Measurements from ENCODE around the gene TRUB1. TPM values are rescaled to one million over a fixed set of nuclear protein-coding genes. Genes with fewer than 3 reads are reported as not detected.
"Not testable (repeated sequence)": the region's sequence is repeated elsewhere in the genome, so short reads cannot be mapped to it uniquely, and the experiment has no call there.

Gene TRUB1
- total RNA-seq, result 13.6 TPM

GRCh38 chr10:114937962-114938855, at the start of gene TRUB1:
Gene TRUB1 (plus strand): TSS chr10:114938195. CDS start chr10:114938254, 59 bp downstream.
- peak; percentile 99 for ATAC-seq

DNA sequence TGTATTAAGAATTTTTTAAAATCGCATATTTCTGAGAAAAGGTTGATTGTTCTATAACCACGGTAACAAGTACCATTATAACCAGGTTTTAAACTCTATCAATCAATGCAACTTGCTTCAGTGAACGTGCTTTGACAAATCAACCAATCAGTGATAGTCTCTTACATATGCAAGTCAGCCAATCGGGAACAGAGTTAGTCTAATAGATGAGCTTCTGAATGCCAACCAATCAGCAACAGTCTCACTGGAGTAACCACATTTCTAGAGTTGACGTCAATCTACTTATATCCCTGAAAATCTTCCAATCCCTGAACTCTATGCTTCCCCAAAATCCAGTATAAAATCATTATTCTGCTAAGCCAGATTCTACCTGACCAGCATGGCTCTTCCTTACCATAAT, 44.7 kb upstream of the TRUB1 start:
- no peak for ATAC-seq

DNA sequence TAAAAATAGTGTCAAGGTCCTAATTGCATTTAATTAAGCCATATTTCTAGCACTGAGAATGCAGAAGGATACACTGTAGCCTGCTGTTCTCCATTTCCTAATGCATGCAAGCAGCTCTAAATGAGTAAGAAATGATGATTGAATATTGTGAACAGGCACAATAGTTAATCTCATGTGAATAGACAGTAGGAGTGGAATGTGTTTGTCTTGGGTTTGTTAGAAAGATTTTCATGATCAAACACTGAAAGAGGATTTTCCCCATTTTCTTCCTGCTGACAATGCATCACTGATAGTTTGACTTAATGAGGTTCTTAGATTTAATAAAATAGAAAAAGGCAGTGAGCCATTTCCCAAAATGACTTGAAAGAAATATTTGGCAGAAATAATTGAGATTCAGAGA, 43.1 kb upstream of the TRUB1 start:
- peak; percentile 47 for ATAC-seq

GRCh38 chr10:114897011-114897410, 41.0 kb upstream of the TRUB1 start:
- ATAC-seq, result not testable (repeated sequence)

DNA sequence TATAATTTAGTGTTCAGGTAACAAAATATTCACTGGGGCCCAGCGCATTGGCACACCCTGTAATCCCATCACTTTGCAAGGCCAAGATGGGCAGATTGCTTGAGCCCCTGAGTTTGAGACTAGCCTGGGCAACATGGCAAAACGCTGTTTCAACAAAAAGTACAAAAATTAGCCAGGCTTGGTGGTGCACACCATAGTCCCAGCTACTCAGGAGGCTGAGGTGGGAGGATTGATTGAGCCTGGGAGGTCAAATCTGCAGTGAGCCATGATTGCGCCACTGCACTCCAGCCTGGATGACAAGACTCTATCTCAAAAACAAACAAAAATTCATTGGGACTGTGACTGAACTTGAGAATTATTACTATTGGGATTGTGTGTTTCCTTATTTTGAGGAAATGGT, 40.4 kb upstream of the TRUB1 start:
- no peak for ATAC-seq

- ATAC-seq, result no peak
Observed at GRCh38 chr10:114899982-114900381, 38.0 kb upstream of the TRUB1 start.

DNA sequence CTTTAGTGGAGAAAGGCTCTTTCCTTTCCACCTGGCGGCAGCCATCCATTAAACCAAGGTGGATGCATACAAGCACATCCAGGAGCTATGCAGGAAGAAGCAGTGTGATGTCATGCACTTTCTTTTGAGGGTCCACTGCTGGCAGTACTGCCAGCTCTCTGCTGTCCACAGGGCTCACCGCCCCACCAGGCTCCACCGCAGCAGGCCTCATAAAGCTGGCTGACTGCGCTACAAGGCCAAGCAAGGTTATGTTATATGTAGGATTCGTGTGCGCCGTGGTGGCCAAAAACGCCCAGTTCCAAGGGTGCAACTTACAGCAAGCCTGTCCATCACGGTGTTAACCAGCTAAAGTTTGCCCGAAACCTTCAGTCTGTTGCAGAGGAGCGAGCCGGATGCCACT, 37.3 kb upstream of the TRUB1 start:
- no peak for ATAC-seq

DNA sequence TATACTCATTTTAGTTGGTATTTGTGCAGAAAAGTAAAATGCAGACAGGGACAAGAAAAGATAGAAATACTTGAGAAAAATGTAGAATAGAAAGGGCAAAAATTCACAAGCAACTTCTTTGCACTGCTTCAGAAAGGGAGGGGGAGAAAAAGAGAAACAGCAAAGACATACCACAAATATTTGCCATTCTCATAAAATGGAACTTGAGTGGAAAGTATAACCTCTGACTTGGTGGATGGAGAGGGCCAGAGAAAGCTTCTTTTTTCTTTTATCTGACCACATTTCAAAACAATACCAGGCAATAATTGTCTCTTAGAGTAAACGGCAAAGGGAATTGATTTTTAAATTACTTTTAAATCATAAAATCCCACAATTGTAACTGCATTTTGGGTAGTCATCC, 35.8 kb upstream of the TRUB1 start:
- ATAC-seq, result no peak

- peak; percentile 98 for ATAC-seq
Observed at GRCh38 chr10:114905450-114905849, 32.5 kb upstream of the TRUB1 start.

DNA sequence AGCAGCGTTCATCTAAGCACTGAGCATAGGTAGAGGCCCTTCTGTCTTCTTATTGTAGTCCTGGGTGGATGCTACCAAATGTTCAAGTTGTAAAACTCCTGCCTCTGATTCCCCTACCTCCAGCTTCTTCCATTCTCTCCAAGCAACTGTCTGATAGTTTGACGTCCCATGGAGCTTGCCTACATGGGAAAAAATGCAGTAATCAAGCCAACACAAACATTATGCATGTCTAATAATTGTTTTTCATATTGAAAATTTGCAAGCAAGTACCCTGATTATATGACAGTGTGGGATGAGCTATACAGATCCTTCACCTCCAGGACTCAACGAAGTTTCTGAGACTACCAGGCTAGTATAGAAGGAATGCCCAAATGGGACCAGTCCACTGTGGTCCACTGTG, 31.0 kb upstream of the TRUB1 start:
- no peak for ATAC-seq

DNA sequence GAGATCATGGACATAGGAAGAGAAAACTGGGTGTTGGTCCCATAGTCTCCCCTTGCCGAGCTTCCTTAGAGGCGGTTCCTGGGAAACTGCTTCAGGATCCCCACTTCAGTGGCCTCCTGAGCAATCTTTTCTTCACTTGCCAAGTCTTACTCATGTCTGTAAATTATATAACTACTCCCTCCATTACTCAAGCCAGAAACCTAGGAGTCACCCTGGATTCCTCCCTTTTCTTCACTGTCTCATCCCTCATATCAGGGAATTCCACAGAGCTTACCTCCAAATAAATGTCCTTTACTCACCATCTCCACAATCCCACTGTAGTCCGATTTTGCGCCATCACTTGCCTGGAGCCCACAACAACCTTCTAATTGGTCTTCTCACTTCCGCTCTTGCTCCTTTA, 29.1 kb upstream of the TRUB1 start:
- ATAC-seq, result no peak

- no peak for ATAC-seq
Observed at GRCh38 chr10:114911052-114911711, 26.8 kb upstream of the TRUB1 start.

- ATAC-seq, result no peak
Observed at GRCh38 chr10:114911801-114912469, 26.1 kb upstream of the TRUB1 start.

DNA sequence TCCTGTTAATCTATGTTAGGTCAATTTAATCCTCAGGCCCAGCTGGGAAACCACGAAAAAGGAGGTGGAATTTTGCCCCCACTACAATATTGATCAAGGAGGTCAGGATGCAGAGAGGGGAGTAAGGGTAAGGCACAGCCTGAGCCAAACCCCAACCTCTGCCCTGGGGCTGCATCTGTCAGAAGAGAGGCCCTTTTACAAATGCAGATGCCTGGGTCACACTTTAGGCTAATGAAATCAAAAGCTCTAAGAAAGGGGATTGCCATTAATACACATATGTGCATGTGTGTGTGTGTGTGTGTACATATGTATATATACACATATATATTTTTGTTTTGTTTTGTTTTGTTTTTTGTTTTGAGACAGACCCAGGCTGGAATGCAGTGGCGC, 25.5 kb upstream of the TRUB1 start:
- ATAC-seq, result no peak

GRCh38 chr10:114914560-114914959, 23.4 kb upstream of the TRUB1 start:
- ATAC-seq, result no peak

GRCh38 chr10:114915294-114915693, 22.7 kb upstream of the TRUB1 start:
- ATAC-seq, result no peak

DNA sequence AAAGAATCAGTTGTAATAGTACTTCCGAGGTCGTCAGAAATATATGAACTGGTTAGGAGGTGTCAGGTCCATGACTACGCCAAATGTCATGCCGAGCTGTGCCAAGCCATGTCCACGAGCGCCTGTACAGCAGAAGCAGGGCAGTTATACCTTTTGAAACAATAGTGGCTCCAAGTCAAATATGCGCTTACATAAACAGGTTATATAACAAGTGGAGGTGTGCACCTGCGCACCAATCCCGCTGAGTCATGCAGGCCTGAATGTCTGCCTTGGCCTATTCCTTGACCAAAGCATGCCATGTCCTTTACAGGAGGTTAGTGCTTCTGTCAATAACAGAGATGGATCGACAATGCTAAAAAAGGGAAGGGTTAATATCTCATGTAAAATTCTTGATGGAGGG, 21.3 kb upstream of the TRUB1 start:
- ATAC-seq, result peak; percentile 77

DNA sequence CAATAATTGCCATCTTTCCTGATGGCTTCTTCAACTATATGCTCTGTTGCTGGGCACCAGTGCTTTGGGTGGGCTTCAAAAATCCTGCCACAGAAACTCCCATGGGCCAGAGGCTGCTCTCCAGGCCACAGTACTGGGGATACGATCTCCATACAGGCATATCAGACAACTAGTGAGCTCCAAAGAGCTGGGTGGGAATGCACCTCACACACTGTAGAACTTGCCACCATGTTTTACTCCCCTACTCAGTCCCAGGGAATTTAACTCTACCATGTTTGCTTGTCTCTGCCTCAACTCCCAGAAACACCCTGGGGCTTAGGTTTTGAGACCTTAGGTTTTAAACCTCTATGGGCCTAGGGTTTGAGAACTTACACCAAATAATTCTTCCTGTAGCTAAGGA, 20.5 kb upstream of the TRUB1 start:
- no peak for ATAC-seq

- peak; percentile 62 for ATAC-seq
Observed at GRCh38 chr10:114917927-114918672, 19.9 kb upstream of the TRUB1 start.

DNA sequence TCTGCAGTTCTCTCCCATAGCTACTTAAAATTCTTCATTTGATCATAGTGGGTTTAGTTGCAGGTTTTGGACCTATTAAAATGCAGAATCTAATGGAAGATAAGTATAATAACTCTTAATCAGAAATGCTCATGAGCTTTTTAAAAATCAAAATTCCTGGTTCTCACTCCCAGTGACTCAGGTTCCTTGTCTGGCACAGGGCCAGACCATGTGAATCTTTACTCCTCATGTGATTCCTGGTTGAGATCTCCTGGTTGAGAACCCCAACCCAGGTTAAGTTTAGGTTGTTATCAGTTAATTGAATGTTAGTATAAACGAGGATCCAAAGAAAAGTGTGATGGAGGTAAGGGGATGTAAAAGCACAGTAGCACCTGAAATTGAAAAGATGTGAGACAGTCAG, 17.5 kb upstream of the TRUB1 start:
- ATAC-seq, result no peak

DNA sequence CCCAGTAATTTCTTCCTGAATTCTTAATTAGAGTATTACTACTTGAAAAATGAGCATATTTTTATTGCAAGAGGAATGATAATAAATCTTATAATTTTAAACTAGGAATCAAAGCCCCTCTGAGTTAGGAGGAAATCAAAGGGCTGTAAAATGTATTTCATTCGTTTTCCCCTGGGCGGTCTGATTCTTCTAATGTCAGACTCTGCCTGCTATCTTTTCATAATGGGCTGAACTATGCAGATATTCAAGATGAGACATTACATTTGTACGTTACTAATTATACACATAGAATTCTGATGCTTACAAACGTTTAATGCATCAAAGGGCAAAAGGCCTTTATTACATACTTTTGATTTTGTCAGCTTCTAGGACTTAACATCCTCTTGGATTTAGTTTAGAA, 16.0 kb upstream of the TRUB1 start:
- ATAC-seq, result no peak

DNA sequence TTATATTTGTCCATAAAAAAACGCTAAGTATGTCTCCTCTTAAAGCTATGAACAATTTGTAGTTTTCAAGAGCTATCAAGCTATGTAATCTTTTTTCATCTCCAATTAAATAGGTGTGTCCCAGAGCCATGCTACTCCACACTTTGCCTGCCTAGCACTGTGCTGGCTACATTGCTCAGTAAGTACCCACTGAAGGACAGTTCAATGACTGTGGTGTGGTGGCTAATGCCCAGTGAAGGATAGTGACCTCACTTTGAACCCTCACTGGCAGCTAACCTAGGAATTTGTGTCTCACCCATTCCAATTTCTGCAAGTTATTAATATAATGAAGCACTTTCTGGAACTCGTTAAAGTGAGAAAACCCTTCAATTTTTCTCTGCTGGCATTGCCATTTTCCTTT, 14.4 kb upstream of the TRUB1 start:
- ATAC-seq, result no peak
